ENCODE measurements around the gene WBP1L.
A peak's percentile ranks its signal among the peaks of the same experiment; 100 is the strongest.

WBP1L gene

GRCh38 chr10:102721954-102722353 is 21.8 kb upstream of the WBP1L start:
- no peak overlapping the region for H3K4me3 ChIP-seq (ENCODE audit: low read length)
- TF ChIP-seq CTCF (conservative IDR thresholded peaks at IDR 0.05; ENCODE audit: low read length) = no peak
- DNase-seq (ENCODE audit: low read depth) = no peak

GRCh38 chr10:102723989-102724388 is 19.8 kb upstream of the WBP1L start:
- DNase-seq (ENCODE audit: low read depth) = no peak
- TF ChIP-seq CTCF (conservative IDR thresholded peaks at IDR 0.05; ENCODE audit: low read length) = no peak

GRCh38 chr10:102726274-102726673 is 17.5 kb upstream of the WBP1L start:
- DNase-seq (ENCODE audit: low read depth) = peak; percentile 53
- no peak for TF ChIP-seq CTCF (conservative IDR thresholded peaks at IDR 0.05; ENCODE audit: low read length)
- no peak overlapping the region for H3K4me3 ChIP-seq (ENCODE audit: low read length)

More at GRCh38 chr10:102723989-102724388, 19.8 kb upstream of the WBP1L start:
- no peak overlapping the region for H3K4me3 ChIP-seq (ENCODE audit: low read length)

- no peak overlapping the region for H3K4me3 ChIP-seq (ENCODE audit: low read length)
- DNase-seq (ENCODE audit: low read depth) = no peak
- TF ChIP-seq CTCF (conservative IDR thresholded peaks at IDR 0.05; ENCODE audit: low read length) = no peak
These were observed 16.5 kb upstream of the WBP1L start for GRCh38 chr10:102727037-102727818.

GRCh38 chr10:102729029-102730026 is 14.4 kb upstream of the WBP1L start:
- peak; percentile 76 for DNase-seq (ENCODE audit: low read depth)
- no peak overlapping the region for H3K4me3 ChIP-seq (ENCODE audit: low read length)
- TF ChIP-seq CTCF (conservative IDR thresholded peaks at IDR 0.05; ENCODE audit: low read length) = peak; percentile 88

- H3K4me3 ChIP-seq (ENCODE audit: low read length) = no peak overlapping the region
- no peak for DNase-seq (ENCODE audit: low read depth)
- TF ChIP-seq CTCF (conservative IDR thresholded peaks at IDR 0.05; ENCODE audit: low read length) = no peak
These were observed 12.4 kb upstream of the WBP1L start for GRCh38 chr10:102731222-102731800.
